Esophagus squamous epithelium (tissue), 5 donors: ENCODE results near the gene MLLT3. TPM values are rescaled to one million over a fixed set of nuclear protein-coding genes. Genes with fewer than 3 reads are reported as not detected.

Experiments used
- DNase-seq: peaks from one replicate; lab custom pipeline; 2025; lab: John Stamatoyannopoulos, UW
- H3K27ac ChIP-seq, 4 donors: fragments of 200-600 bp; sonication (generic); one replicate each; pipeline ENCODE4 v1.5.1; 2016 to 2019; ENCODE audit warnings: mild to moderate bottlenecking in 1 of 4
- H3K27me3 ChIP-seq, 4 donors: fragments of 200-600 bp; sonication (generic); 1 replicate in 3 of 4; 2 replicates in 1 of 4; pipeline versions ENCODE4 v1.5.1 to v1.6.0; 2017 to 2021; ENCODE audit warnings: antibody characterized with exemption in 1 of 4
- H3K36me3 ChIP-seq, 3 donors: fragments of 200-600 bp; sonication (generic); one replicate each; pipeline ENCODE4 v1.5.1; 2016 to 2019
- H3K4me1 ChIP-seq, 3 donors: fragments of 200-600 bp; sonication (generic); one replicate each; pipeline ENCODE4 v1.5.1; 2017 to 2019
- H3K4me3 ChIP-seq, 4 donors: fragments of 200-600 bp; sonication (generic); 1 replicate in 3 of 4; 2 replicates in 1 of 4; pipeline ENCODE4 v1.5.1; 2016 to 2019; ENCODE audit warnings: mild to moderate bottlenecking in 2 of 4, moderate library complexity in 1 of 4
- H3K9me3 ChIP-seq, 3 donors: fragments of 200-600 bp; sonication (generic); one replicate each; pipeline ENCODE4 v1.5.1; 2016 to 2019
- POLR2A ChIP-seq, 4 donors: fragments of 450-650 bp; IDR thresholded peaks; one replicate each; pipeline ENCODE4 v1.6.1; 2017; ENCODE audit warnings: antibody characterized with exemption in 4 of 4, mild to moderate bottlenecking in 4 of 4, moderate library complexity in 3 of 4
- whole genome bisulfite sequencing, 2 donors: methylation state at CpG; one replicate each; pipeline ENCODE4 v1.1.5; 2018; 5-methylcytosine and 5-hydroxymethylcytosine counted together
- intact Hi-C: fragments of 100-400 bp; cut with DNase I; formaldehyde crosslinking; loops from one replicate; pipeline ENCODE4 v1.15.0; 2022
- total RNA-seq, 4 donors: library from RNA; depleted of rRNA; stranded (reverse); fragments of >200 nt; gene quantifications; one replicate each; pipeline ENCODE4 v1.1.0, GENCODE V29; 2016
- TF ChIP-seq, protein P1 (sequence below), 6 experiments: fragments of 450-650 bp in 4 of 6; fragments of 200-600 bp in 2 of 6; sonication (generic) in 2 of 6; IDR thresholded peaks; one replicate each; pipeline ENCODE4 v1.5.1; 2016 to 2019; ENCODE audit warnings: antibody characterized with exemption in 6 of 6, mild to moderate bottlenecking in 4 of 6, moderate library complexity in 4 of 6
- donor health status: DM: yes; HTN: yes; CAD: no.

MLLT3 gene
- total RNA-seq, 4 donors from 2014 or later = 8.2 to 21.5 (median 8.6) TPM

- intact Hi-C loops = no loop called here
- H3K4me3 ChIP-seq = no peak overlapping the region
- DNase-seq = no peak
- no peaks in the 10 kb centered on the region for H3K4me1 ChIP-seq
- H3K36me3 ChIP-seq = no peaks in the 10 kb centered on the region
- H3K27ac ChIP-seq = no peak overlapping the region
- peaks cover 0 to 14% (median 4%) of the 10 kb centered on the region in 3 donors for H3K9me3 ChIP-seq
- H3K27me3 ChIP-seq = no peaks in the 10 kb centered on the region
- TF ChIP-seq, protein P1, sequence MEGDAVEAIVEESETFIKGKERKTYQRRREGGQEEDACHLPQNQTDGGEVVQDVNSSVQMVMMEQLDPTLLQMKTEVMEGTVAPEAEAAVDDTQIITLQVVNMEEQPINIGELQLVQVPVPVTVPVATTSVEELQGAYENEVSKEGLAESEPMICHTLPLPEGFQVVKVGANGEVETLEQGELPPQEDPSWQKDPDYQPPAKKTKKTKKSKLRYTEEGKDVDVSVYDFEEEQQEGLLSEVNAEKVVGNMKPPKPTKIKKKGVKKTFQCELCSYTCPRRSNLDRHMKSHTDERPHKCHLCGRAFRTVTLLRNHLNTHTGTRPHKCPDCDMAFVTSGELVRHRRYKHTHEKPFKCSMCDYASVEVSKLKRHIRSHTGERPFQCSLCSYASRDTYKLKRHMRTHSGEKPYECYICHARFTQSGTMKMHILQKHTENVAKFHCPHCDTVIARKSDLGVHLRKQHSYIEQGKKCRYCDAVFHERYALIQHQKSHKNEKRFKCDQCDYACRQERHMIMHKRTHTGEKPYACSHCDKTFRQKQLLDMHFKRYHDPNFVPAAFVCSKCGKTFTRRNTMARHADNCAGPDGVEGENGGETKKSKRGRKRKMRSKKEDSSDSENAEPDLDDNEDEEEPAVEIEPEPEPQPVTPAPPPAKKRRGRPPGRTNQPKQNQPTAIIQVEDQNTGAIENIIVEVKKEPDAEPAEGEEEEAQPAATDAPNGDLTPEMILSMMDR (IDR thresholded peaks at IDR 0.05) = no peak
- no peak for TF ChIP-seq POLR2A (IDR thresholded peaks at IDR 0.05)
These were observed 84.2 kb downstream of the MLLT3 start for GRCh38 chr9:20538092-20538491.

DNA sequence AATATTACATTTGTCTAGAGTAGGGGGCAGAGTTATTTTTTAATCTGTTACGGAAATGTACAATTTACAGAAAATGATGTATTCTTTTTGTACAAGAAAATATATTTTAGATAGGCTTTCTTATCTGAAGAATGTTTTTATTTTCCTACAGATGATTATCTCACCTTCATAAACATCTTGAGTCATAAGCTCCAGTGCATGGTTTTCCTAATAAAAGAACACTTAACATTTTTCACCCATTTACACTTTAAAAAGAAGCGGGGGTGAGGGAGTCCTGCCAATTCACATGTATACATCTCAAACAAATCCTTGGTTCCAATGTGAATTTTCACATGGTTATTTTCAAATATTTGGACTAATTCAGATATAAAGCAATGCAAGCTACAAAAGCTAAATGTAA, 85.0 kb downstream of the MLLT3 start:
- WGBS, 2 donors = 68% methylated on average over 2 of the region's 2 CpGs
- peaks cover 0 to 14% (median 4%) of the 10 kb centered on the region in 3 donors for H3K9me3 ChIP-seq
- no peak overlapping the region for H3K27ac ChIP-seq
- no peaks in the 10 kb centered on the region for H3K36me3 ChIP-seq
- H3K4me3 ChIP-seq = no peak overlapping the region
- intact Hi-C loops = no loop called here
- no peak for DNase-seq
- no peak for TF ChIP-seq POLR2A (IDR thresholded peaks at IDR 0.05)
- TF ChIP-seq, protein P1 (IDR thresholded peaks at IDR 0.05) = no peak
- no peaks in the 10 kb centered on the region for H3K4me1 ChIP-seq
- H3K27me3 ChIP-seq = no peaks in the 10 kb centered on the region

GRCh38 chr9:20532584-20532983, 89.7 kb downstream of the MLLT3 start:
- no peaks in the 10 kb centered on the region for H3K4me1 ChIP-seq
- intact Hi-C loops = no loop called here
- no peaks in the 10 kb centered on the region for H3K9me3 ChIP-seq
- no peak for TF ChIP-seq POLR2A (IDR thresholded peaks at IDR 0.05)
- TF ChIP-seq, protein P1 (IDR thresholded peaks at IDR 0.05) = no peak
- H3K27ac ChIP-seq = no peak overlapping the region
- WGBS, 2 donors = 74 to 100% methylated on average over 2 to 3 of the region's 4 CpGs
- no peaks in the 10 kb centered on the region for H3K36me3 ChIP-seq
- no peak for DNase-seq
- H3K27me3 ChIP-seq = no peaks in the 10 kb centered on the region
- H3K4me3 ChIP-seq = no peak overlapping the region

DNA sequence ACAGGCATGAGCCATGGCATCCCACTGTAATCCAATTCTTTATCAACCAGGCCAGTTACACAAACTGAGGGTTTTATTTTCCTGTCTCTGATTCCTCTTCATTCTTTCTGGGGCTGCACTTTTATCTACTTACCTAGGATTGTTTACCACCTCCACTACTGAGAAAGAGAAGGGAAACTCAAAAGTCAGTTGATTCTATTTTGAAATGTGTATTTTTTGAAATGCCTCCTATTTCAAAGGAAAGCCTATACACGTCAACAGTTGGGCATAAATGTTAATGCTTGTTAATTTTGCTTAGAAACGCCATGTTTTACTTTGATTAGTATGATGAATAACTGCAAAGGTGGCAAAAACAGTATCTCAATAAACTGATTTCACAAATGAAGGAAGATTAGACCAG, 92.5 kb downstream of the MLLT3 start:
- no peak for DNase-seq
- Histone ChIP-seq H3K27ac (no peak overlapping the region), H3K36me3 (no peaks in the 10 kb centered on the region), H3K9me3 (no peaks in the 10 kb centered on the region), H3K4me3 (no peak overlapping the region), H3K4me1 (peaks cover 0 to 12% (median 0%) of the 10 kb centered on the region in 3 donors), H3K27me3 (no peaks in the 10 kb centered on the region)
- WGBS, 2 donors = 65 to 66% methylated on average over 2 of the region's 2 CpGs
- intact Hi-C loops = no loop called here
- TF ChIP-seq POLR2A (IDR thresholded peaks at IDR 0.05) = no peak
- TF ChIP-seq, protein P1 (IDR thresholded peaks at IDR 0.05) = no peak

- H3K27ac ChIP-seq = no peak overlapping the region
- peaks cover 0 to 12% (median 0%) of the 10 kb centered on the region in 3 donors for H3K4me1 ChIP-seq
- no peaks in the 10 kb centered on the region for H3K36me3 ChIP-seq
- 81 to 87% methylated on average over 5 of the region's 5 CpGs for WGBS, 2 donors
- TF ChIP-seq, protein P1 (IDR thresholded peaks at IDR 0.05) = no peak
- no peak for TF ChIP-seq POLR2A (IDR thresholded peaks at IDR 0.05)
- no peak overlapping the region for H3K4me3 ChIP-seq
- no peak for DNase-seq
- H3K9me3 ChIP-seq = no peaks in the 10 kb centered on the region
- intact Hi-C loops = no loop called here
- no peaks in the 10 kb centered on the region for H3K27me3 ChIP-seq
These were observed 94.0 kb downstream of the MLLT3 start for GRCh38 chr9:20528253-20528652.
